Parietal lobe (tissue), 2 donors: ENCODE data around the gene ZFR2. TPM values are rescaled to one million over a fixed set of nuclear protein-coding genes. Genes with fewer than 3 reads are reported as not detected.

Source experiments
- small RNA-seq: library from RNA; depleted of rRNA; stranded (forward); fragments of <200 nt; gene quantifications from one replicate; pipeline ENCODE3, GENCODE V24; 2014; ENCODE audit warnings: low replicate concordance
- total RNA-seq: library from RNA; depleted of rRNA; stranded (reverse); fragments of >200 nt; gene quantifications from one replicate; pipeline ENCODE4 v1.2.3, GENCODE V29; 2014

ZFR2 gene
- total RNA-seq = 15.0 TPM

DNA sequence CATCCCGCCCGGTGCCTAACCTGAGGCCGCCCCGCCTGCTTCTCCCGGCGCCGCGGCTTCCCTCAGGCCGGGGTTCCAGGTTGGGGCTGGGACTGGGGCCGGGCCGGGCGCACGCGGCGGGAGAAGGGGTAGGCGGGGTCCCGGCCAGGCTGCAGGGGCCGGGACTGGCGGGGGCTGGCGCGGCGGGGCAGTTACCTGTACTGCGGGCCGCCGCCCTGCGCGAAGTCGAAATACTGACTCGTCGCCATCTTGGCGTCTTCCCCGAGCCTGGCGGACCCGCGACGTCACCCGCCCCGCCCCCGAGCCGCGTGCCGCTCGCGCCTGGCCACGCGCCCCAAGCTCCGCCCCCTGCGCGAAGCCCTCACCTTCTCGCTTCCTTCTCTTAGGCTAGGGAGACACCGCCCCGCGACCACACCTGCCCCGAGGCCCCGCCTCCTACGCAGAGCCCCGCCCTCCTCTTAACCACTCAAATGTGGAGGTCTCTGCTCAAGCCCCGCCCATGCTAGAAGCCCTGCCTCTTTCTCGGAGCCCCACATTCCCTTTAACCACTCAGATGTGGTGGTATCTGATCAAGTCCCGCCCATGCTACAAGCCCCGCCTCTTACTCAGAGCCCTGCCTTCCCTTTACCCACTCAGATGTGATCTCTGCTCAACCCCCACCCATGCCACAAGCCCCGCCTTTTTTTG is at the start of gene ZFR2:
Gene ZFR2, minus strand, starts transcription at position 269 of the 687 bp plus-strand sequence. Its CDS starts 21 bp downstream, at position 248.

DNA sequence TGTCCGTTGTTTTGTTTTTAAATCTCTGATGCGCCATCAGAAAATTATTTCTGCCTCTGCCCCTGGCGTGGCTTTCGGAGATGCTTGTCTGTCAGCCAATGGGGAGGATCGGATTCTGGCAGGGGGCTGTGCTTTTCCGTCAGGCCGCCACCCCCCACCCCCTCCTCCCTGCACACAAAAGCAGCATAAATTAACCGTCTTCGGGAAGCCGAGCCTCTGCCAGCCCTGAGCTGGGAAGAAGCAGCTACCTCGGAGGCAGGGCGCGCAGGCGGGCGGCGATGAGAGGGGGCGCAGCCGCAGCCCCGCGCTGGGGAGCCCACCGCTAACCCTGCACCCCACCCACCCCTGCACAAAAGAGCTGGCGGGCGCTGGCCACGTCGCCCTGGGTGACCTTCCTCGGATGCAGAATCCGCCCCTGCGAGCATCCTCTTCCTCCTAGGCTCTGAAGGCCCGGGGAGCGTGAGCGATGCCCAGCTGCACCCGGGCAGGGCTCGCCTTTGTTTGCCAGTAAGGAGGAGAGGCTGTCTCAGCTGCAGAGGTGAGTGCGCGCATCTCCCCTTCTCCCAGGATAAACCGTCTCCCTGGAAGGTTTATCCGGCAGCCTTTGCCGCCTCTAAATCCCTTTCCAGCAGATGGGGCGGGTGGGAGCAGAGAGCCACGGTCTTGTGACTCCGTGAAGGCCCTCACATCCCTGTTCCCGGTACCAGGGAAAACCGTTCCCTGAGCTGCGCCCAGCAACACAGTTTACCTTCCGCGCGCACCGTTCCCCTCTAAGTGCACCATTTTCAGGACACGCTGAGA is 11.8 kb upstream of the ZFR2 start, which contains the start of gene ATCAY:
Gene ATCAY, plus strand, starts transcription at position 215 of the 801 bp plus-strand sequence. CDS start 5,083 bp downstream, outside the sequence.

DNA sequence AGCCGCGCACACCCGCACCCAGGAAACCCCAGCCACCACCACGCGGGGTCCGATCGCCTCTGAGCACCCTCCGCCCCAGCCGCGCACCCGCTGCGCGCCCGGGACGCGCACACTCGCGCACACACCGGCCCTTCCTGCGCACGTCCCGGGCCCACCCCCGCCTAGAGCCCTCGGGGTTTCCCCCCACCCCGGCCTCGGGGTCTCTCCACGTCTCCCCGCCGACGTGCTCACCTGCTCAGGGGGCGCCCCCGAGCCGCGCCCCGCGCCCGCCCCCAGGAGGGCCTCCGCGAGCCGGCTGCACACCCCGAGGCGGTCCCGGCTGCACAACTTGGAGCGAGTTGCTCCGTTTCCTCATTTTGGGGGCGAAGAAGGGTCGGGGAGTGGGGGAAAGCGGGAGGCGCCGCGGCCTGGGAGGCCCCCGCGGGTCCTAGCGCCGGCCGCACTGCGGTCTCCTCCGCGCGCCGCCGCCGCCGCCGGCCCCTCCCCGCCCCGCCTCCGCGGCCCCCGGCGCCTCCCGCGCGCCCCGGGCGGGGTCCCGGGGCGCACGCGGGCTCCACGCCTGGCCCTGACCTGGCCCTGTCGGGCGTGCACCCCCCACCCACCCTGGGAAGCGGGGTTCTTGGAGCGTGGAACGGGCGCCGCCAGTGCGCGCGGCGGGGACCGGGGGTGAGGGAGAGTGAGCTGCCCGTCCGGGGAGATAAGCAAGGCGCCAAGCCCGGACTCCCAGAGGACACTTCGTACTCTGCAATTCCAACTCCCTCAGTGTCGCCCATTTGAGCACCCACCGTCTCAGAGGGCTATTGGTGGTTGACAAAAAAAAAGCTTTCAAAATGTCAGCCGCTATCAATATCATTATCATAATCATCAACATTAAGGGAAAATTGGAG is 82.7 kb downstream of the ZFR2 start, which contains the start of gene MATK:
Gene MATK, minus strand, starts transcription at position 444 of the 887 bp plus-strand sequence. CDS start 1,246 bp downstream, outside the sequence.

DNA sequence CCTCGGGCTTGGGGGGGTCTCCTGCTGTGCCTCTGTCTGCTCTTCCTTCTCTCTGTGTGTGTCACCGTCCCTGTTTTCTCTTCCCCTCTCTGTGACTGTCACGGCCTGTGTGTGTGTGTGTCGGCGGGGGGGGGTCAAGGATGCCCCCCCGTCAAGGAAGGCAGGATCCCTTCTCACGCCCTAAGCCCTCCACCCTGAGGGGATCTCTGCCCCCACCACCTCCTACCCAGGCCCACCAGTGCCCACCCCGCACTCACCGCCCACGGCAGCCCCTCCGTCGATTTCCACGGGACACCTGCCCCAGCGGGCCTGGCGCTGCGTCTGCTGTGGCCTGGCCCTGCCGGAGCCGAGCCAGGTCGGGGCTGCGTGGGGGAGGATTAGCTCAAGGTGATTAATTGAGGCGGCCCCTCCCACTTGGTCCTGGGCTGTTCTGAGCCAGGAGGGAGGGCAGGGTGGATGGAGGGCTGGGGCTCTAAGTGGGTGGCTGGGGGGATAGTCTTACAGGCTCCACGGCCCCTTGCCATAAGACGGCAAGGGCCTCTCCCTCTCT is 96.9 kb downstream of the ZFR2 start, which contains the start of gene RAX2:
Gene RAX2, minus strand, starts transcription at position 323 of the 550 bp plus-strand sequence. CDS start 486 bp downstream, outside the sequence.

DNA sequence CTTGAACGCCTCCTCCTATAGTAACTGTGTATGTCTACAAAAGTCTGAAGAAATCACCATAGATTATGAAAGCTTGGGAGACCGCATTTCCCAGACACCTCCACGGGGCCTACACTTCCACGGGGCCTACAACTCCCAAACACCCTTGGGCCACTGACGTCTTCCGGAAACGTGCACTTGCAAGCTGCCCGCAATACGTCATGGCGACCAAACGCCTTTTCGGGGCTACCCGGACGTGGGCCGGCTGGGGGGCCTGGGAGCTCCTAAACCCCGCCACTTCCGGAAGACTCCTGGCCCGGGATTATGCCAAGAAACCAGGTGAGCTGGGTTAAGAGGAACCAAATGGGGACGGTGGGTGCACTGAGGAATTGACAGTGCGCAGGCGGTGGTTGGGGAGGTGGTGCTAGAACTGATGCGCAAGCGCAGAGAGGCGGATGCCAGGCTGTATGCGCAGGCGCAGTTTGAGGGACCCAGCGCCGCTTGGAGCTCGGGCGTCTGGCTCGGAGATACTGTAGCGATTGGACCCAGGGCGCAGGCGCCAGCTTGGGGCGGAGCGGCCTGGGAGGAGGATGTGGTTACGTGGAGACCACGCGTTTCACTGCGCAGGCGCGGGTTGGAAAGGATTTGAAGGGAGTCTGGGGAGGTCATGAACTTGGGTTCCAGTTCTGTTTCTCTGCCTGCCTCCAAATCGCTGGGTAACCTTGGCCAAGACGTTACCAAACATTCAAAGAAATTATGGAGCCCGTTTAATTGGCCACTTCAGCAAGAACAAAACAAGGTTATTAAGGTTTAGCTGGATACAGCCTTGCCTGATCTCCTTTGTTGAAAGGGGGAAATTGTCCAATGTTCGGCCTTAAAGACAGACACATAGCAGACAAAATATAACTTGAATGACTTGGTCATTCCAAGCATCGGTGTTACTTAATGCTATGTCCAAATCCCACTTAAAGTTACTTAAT is 106.1 kb downstream of the ZFR2 start, which contains the start of gene MRPL54:
Gene MRPL54, plus strand, starts transcription at position 182 of the 959 bp plus-strand sequence. Its CDS starts 19 bp downstream, at position 201.

DNA sequence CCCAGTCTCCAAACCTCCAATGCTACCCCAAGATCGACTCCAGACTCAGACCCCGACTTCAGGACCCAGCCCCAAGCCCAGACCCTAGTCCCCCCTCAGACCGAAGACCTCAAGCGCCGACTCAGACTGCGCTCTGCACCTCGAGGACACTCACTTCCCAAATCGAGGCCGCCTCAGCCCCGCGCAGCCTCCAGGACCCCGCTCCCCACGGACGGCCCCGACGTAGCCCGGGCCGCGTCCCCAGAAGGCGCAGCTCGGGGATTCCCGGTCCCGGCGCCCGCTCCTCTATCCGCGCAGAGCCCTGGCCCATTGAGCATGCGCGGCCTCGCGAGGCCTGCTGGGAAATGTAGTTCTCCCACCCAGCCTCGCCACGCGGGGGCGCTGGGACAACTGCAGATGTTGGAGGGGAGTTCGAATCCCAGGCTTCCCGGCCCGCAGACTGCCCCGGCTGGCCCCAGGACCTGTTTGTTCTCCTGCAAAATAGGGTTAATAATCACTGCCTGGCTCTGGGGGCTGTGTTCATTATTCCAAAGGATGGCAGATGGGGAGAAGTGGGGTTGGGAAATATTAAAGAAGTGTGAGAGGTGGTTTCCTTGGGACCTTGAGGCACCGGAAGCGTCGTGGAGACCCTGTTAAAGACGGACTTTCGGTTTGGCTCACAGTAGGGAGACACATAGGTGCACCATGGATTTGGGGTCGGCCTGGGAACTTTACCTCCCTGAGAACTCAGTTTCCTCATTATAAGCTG is 107.3 kb downstream of the ZFR2 start, which contains the start of gene APBA3:
Gene APBA3, minus strand, starts transcription at position 311 of the 748 bp plus-strand sequence. CDS start 1,428 bp downstream, outside the sequence.

Small RNAs within 50 kb of the gene (small RNA-seq; reads per million reads assigned to genes)
- gene AC005777.1 = not detected

Other genes starting within 250 kb of the ZFR2 start
- gene CACTIN, start 242.2 kb downstream of the ZFR2 start, total RNA-seq = 26.6 TPM
- 32.9 TPM for gene PIP5K1C, start 168.6 kb downstream of the ZFR2 start, total RNA-seq
- gene TJP3, start 160.7 kb downstream of the ZFR2 start, total RNA-seq = not detected
- gene APBA3, start 107.3 kb downstream of the ZFR2 start, total RNA-seq = 25.4 TPM
- gene MRPL54, start 106.4 kb downstream of the ZFR2 start, total RNA-seq = 14.7 TPM
- not detected for gene RAX2, start 96.8 kb downstream of the ZFR2 start, total RNA-seq
- gene MATK, start 82.7 kb downstream of the ZFR2 start, total RNA-seq = 19.7 TPM
- gene ATCAY, start 11.6 kb upstream of the ZFR2 start, total RNA-seq = 109 TPM
- not detected for gene NMRK2, start 64.0 kb upstream of the ZFR2 start, total RNA-seq
- 62.6 TPM for gene DAPK3, start 102.1 kb upstream of the ZFR2 start, total RNA-seq
- 1,934 TPM for gene EEF2, start 116.4 kb upstream of the ZFR2 start, total RNA-seq
- 29.7 TPM for gene PIAS4, start 138.7 kb upstream of the ZFR2 start, total RNA-seq
- gene ZBTB7A, start 197.9 kb upstream of the ZFR2 start, total RNA-seq = 3.4 TPM